LNCAP (cell line): ENCODE results near the gene FAM193B.

Experiments used
- CTCF ChIP-seq: fragments of 450-650 bp; IDR thresholded peaks from 2 replicates; pipeline ENCODE4 v1.5.1; 2017; ENCODE audit warnings: mild to moderate bottlenecking

FAM193B gene

GRCh38 chr5:177510567-177511053, 43.8 kb downstream of the FAM193B start:
- no peak for TF ChIP-seq CTCF

GRCh38 chr5:177509991-177510566, 44.3 kb downstream of the FAM193B start:
- TF ChIP-seq CTCF: no peak

- TF ChIP-seq CTCF: no peak
Observed at GRCh38 chr5:177509381-177509951, 44.9 kb downstream of the FAM193B start, which contains the start of gene DOK3. Gene DOK3, minus strand, starts transcription at chr5:177509826. Its CDS starts 286 bp downstream, at chr5:177509540.

DNA sequence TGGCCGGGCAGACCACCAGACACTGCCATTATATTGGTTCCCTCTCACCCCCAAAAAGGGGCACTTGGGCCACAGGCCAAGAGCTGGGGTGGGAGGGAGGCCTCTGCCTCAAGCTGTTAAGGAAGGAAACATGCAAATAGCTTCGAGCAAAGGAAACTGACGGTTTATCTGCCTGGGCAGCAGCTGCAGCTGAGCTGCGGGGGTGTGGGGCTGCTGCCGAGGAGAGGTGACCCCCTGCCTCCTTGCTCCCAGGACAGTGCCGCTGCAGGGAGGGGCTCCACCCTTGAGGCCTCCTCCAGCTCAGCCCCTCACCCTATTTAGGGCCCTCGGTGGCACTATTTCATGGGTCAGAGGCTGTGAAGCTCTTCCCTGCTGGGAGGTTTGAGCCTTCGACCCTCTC, 45.5 kb downstream of the FAM193B start:
- TF ChIP-seq CTCF: no peak

DNA sequence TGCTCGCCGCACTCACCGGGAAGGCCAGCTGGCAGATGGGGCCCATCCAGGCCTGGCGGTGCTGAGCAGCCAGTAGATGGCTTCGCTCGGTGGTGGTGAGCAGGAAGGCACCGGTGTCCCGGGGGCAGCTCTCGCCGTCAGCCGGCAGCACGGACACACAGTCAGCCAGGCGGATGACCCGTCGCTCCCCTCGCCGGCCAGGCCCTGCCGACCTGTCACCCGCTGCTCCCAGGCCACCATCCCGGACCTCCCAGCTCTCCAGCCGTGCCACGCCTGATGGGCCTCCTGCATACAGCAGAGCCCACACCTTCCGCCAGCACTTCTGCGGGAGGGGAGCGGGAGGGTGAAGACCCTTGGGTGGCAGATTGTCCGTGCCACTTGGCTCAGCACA, 46.1 kb downstream of the FAM193B start:
- TF ChIP-seq CTCF: no peak

GRCh38 chr5:177507596-177508220, 46.7 kb downstream of the FAM193B start:
- TF ChIP-seq CTCF: no peak

DNA sequence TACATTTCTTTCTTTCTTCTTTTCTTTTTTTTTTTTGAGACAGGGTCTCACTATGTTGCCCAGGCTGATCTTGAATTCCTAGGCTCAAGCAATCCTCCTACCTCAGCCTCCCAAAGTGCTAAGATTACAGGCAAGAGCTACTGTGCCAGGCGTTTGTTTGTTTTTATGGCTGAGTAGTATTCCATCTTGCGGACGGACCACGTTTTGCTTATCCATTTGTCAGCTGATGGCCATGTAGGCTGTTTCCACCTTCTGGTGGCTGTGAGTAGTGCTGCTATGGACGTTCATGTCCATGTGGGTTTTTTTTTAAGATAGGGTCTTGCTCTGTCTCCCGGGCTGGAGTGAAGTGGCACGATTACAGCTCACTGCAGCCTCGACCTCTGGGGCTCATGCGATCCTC, 47.2 kb downstream of the FAM193B start:
- TF ChIP-seq CTCF: no peak
